ENCODE results near the gene ASTN2.

Gene ASTN2

DNA sequence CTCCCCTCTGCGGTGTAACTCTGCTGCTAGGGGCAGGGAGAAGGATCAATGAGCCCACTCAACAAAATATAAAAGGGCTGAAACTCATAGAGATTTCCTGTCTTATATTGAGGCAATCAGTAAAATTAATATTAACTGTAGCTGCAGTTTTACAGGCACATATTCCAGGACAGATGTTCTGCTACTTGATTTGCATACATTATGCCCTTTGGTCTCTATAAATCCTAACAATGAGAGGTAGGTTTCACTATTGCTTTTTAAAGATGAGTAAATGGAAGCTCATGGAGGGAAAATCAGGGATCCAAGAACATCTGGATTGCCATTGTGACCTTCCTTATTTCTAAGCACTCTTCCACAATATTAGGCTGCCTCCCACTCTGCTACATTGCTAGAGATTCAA lies 751.3 kb downstream of the ASTN2 start:
- Histone ChIP-seq H3K4me1 (ENCODE audit: insufficient read depth, low read length) (no peaks in the 10 kb centered on the region), H3K27me3 (ENCODE audit: insufficient read depth, low read length) (no peaks in the 10 kb centered on the region), H3K4me3 (ENCODE audit: low read length) (no peak overlapping the region), H3K36me3 (ENCODE audit: insufficient read depth, low read length) (no peaks in the 10 kb centered on the region), H3K9me3 (ENCODE audit: low read length) (no peaks in the 10 kb centered on the region), H2AFZ (ENCODE audit: low read depth, low read length) (no peak overlapping the region)

DNA sequence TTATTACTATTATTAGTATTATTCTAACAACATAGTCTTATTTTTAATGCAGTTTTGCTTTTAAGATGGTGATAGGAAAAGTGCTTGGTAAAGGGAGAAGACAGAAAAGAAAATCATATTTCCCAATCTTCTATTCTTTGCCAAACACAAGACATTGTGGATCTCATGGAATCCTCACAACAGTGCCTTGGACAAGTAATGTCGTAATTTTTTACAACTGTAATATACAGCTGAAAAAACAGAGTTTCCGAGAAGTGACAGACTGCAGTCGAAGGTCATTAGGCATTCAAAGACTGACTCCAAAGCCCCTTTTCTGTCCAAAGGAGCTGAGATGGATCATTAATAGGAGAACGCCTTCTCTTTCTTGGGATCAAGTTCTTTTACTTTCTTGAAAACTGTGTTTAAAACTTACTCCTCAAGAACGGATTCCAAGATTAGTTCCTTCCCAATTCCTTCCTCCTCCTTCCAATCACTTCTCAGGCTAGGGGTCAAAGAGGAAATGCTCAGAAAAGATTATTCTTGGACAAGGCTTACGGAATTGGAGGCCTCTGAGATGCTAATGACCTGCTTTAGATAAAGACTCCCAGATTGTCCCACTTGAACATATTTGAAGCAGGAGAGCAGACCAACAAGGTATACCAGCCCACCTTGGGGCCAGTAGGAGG lies 752.1 kb downstream of the ASTN2 start:
- Histone ChIP-seq H2AFZ (ENCODE audit: low read depth, low read length) (no peak overlapping the region), H3K36me3 (ENCODE audit: insufficient read depth, low read length) (no peaks in the 10 kb centered on the region), H3K9me3 (ENCODE audit: low read length) (no peaks in the 10 kb centered on the region), H3K27me3 (ENCODE audit: insufficient read depth, low read length) (no peaks in the 10 kb centered on the region), H3K4me3 (ENCODE audit: low read length) (no peak overlapping the region), H3K4me1 (ENCODE audit: insufficient read depth, low read length) (no peaks in the 10 kb centered on the region)

DNA sequence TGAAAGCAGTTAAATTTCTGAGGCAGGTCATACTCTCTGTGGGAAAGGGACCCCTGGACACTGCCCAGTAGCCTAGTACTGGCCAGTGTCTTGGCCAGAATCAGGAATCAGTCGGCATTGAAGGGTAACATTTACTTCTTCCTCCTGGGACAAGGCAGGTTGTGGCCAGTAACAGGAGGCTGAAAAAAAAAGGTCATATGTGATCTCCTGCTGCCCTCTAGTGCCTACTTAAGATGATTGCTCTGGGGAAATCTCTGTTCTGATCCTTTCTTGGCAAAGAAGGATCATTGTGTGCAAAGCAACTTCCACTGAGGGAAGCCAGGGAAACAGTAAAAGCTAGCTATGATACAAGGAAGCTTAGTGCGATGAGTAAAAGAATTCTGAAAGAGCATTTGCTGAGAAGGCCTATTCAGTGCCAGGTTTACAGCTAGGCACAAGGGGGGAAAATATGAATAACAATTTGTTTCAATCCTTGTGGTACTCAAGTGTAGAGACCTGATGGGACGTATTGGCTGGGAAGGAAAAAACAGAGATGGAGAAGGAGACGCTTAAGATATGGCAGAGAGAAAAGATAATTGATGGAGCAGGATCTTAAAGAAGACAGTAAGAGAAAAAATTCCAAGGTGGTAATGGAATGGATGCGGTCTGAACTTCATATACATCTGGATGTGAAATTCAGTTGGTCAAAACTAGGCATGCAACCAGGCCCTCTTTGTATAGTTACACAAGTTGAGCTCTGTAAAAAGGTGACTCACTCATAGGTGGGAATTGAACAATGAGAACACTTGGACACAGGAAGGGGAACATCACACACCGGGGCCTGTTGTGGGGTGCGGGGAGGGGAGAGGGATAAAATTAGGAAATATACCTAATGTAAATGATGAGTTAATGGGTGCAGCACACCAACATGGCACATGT lies 753.6 kb downstream of the ASTN2 start:
- Histone ChIP-seq H3K4me1 (ENCODE audit: insufficient read depth, low read length) (no peaks in the 10 kb centered on the region), H3K27me3 (ENCODE audit: insufficient read depth, low read length) (no peaks in the 10 kb centered on the region), H3K4me3 (ENCODE audit: low read length) (no peak overlapping the region), H2AFZ (ENCODE audit: low read depth, low read length) (no peak overlapping the region), H3K9me3 (ENCODE audit: low read length) (no peaks in the 10 kb centered on the region), H3K36me3 (ENCODE audit: insufficient read depth, low read length) (no peaks in the 10 kb centered on the region)

DNA sequence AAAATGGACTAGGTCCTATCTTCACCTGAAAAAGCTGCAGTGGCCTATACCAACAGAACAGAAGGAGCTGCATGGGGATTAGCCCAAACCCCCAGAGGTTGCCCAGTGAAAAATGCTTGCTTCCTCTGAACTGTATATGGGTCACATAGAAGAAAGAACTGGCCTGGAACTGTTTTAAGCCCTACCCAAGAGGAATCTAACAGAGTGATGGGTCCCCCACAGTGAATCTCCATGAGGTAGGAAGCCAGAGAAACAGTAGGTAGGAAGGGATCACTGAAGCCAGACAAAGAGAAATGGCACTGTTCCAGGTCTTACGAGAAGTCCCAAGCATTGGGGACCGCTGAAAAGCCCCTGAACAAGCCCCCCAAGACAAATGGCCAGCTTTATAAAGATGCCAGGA lies 756.6 kb downstream of the ASTN2 start:
- Histone ChIP-seq H3K4me1 (ENCODE audit: insufficient read depth, low read length) (no peaks in the 10 kb centered on the region), H3K4me3 (ENCODE audit: low read length) (no peak overlapping the region), H2AFZ (ENCODE audit: low read depth, low read length) (no peak overlapping the region), H3K9me3 (ENCODE audit: low read length) (no peaks in the 10 kb centered on the region), H3K36me3 (ENCODE audit: insufficient read depth, low read length) (no peaks in the 10 kb centered on the region), H3K27me3 (ENCODE audit: insufficient read depth, low read length) (no peaks in the 10 kb centered on the region)

GRCh38 chr9:116656977-116657376 lies 757.9 kb downstream of the ASTN2 start:
- no peaks in the 10 kb centered on the region for H3K9me3 ChIP-seq (ENCODE audit: low read length)
- H2AFZ ChIP-seq (ENCODE audit: low read depth, low read length), result no peak overlapping the region
- no peaks in the 10 kb centered on the region for H3K27me3 ChIP-seq (ENCODE audit: insufficient read depth, low read length)
- H3K4me1 ChIP-seq (ENCODE audit: insufficient read depth, low read length), result no peaks in the 10 kb centered on the region
- H3K36me3 ChIP-seq (ENCODE audit: insufficient read depth, low read length), result no peaks in the 10 kb centered on the region
- H3K4me3 ChIP-seq (ENCODE audit: low read length), result no peak overlapping the region

- H3K9me3 ChIP-seq (ENCODE audit: low read length), result no peaks in the 10 kb centered on the region
- no peak overlapping the region for H2AFZ ChIP-seq (ENCODE audit: low read depth, low read length)
- no peaks in the 10 kb centered on the region for H3K36me3 ChIP-seq (ENCODE audit: insufficient read depth, low read length)
- no peaks in the 10 kb centered on the region for H3K4me1 ChIP-seq (ENCODE audit: insufficient read depth, low read length)
- no peaks in the 10 kb centered on the region for H3K27me3 ChIP-seq (ENCODE audit: insufficient read depth, low read length)
- no peak overlapping the region for H3K4me3 ChIP-seq (ENCODE audit: low read length)
These were observed 758.3 kb downstream of the ASTN2 start for GRCh38 chr9:116656501-116656971.

- no peak overlapping the region for H2AFZ ChIP-seq (ENCODE audit: low read depth, low read length)
- no peaks in the 10 kb centered on the region for H3K27me3 ChIP-seq (ENCODE audit: insufficient read depth, low read length)
- H3K4me3 ChIP-seq (ENCODE audit: low read length), result no peak overlapping the region
- H3K4me1 ChIP-seq (ENCODE audit: insufficient read depth, low read length), result no peaks in the 10 kb centered on the region
- no peaks in the 10 kb centered on the region for H3K36me3 ChIP-seq (ENCODE audit: insufficient read depth, low read length)
- H3K9me3 ChIP-seq (ENCODE audit: low read length), result no peaks in the 10 kb centered on the region
These were observed 760.9 kb downstream of the ASTN2 start for GRCh38 chr9:116654059-116654355.

GRCh38 chr9:116653348-116654058 lies 761.4 kb downstream of the ASTN2 start:
- H3K4me3 ChIP-seq (ENCODE audit: low read length), result no peak overlapping the region
- H2AFZ ChIP-seq (ENCODE audit: low read depth, low read length), result no peak overlapping the region
- no peaks in the 10 kb centered on the region for H3K4me1 ChIP-seq (ENCODE audit: insufficient read depth, low read length)
- no peaks in the 10 kb centered on the region for H3K27me3 ChIP-seq (ENCODE audit: insufficient read depth, low read length)
- no peaks in the 10 kb centered on the region for H3K9me3 ChIP-seq (ENCODE audit: low read length)
- H3K36me3 ChIP-seq (ENCODE audit: insufficient read depth, low read length), result no peaks in the 10 kb centered on the region

DNA sequence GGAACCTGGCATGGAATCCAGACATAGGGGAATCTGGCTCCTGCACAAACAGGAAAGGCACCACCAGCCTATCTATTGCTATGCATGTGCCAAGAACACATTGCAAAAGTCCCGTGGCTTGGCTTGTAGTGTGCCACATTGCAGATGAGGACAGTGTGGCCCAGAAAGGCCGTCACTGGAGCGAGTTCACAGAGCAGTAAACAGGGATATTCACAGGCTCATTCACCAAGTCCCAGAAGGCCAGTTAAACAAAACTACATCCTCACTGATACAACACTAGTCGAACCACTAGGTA lies 767.4 kb downstream of the ASTN2 start:
- no peaks in the 10 kb centered on the region for H3K27me3 ChIP-seq (ENCODE audit: insufficient read depth, low read length)
- H3K4me3 ChIP-seq (ENCODE audit: low read length), result no peak overlapping the region
- no peak overlapping the region for H2AFZ ChIP-seq (ENCODE audit: low read depth, low read length)
- H3K4me1 ChIP-seq (ENCODE audit: insufficient read depth, low read length), result no peaks in the 10 kb centered on the region
- H3K9me3 ChIP-seq (ENCODE audit: low read length), result no peaks in the 10 kb centered on the region
- no peaks in the 10 kb centered on the region for H3K36me3 ChIP-seq (ENCODE audit: insufficient read depth, low read length)

DNA sequence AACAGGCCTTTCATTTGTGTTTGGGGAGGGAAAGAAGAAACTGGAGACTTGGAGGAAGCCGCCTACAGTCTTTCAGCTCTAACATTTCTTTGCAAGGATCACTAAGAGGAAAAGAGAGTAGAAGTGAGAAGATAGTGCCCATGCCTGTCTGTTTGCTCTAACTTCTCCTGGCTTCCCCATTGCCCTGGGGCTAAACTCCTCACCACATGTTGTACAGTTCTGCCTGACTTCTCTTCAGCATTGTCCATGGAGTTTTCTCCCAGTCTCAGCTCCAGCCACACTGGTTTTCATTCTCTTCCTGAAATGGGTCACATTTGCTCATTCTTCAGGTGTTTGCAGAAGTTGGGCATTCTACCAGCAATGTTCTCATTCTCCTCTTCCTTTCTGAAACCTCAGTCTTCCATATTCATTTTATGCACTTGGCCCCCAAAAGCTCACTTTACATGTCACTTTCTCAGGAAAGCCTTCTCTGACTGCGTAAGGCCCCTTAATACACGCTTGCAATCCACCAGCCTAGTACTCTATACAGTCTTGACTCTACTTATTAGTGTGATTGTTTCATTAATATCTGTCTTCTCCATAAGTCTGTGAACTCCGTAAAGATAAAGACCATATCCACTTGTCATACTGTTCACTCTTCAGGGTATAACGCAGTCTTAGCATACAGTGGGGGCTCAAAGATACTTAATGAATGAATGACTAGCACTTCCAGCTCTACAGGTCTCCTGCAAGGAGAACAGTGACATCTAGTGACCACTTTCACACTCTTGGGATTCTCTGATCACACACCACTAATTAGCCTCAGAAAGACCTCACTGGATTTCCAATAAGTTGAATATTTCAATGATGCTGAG lies 768.0 kb downstream of the ASTN2 start:
- no peaks in the 10 kb centered on the region for H3K9me3 ChIP-seq (ENCODE audit: low read length)
- H2AFZ ChIP-seq (ENCODE audit: low read depth, low read length), result no peak overlapping the region
- H3K36me3 ChIP-seq (ENCODE audit: insufficient read depth, low read length), result no peaks in the 10 kb centered on the region
- no peaks in the 10 kb centered on the region for H3K4me1 ChIP-seq (ENCODE audit: insufficient read depth, low read length)
- H3K27me3 ChIP-seq (ENCODE audit: insufficient read depth, low read length), result no peaks in the 10 kb centered on the region
- H3K4me3 ChIP-seq (ENCODE audit: low read length), result no peak overlapping the region

DNA sequence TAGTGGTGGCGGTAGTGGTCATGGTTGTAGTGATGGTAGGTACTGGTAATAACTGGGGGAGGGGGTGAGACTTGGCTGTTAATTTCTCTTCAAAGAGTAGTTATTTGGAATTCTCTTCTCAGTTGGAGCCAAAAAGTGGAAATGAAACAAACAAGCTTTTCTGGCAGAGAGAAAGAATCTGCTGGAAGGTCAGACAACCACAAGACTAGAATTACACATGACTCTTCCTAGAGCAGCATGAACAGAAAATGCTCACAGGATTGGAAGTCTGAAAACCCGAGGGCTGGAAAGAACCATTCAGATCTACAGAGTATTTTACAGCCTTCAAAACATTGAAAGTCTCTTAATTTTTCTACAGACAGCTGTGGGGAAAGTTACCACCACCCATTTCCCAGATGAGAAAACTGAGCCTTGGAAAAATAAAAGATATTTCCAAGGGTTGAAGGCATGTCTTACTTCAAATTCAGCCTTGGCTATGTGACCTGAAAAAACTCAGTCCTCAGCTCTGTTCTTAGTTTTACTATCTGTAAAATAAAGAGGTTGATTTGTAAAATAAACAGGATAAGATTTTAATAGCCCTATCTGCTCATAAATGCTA lies 770.7 kb downstream of the ASTN2 start:
- no peaks in the 10 kb centered on the region for H3K9me3 ChIP-seq (ENCODE audit: low read length)
- H3K36me3 ChIP-seq (ENCODE audit: insufficient read depth, low read length), result no peaks in the 10 kb centered on the region
- no peak overlapping the region for H3K4me3 ChIP-seq (ENCODE audit: low read length)
- no peaks in the 10 kb centered on the region for H3K27me3 ChIP-seq (ENCODE audit: insufficient read depth, low read length)
- H2AFZ ChIP-seq (ENCODE audit: low read depth, low read length), result no peak overlapping the region
- no peaks in the 10 kb centered on the region for H3K4me1 ChIP-seq (ENCODE audit: insufficient read depth, low read length)

- H2AFZ ChIP-seq (ENCODE audit: low read depth, low read length), result no peak overlapping the region
- no peaks in the 10 kb centered on the region for H3K4me1 ChIP-seq (ENCODE audit: insufficient read depth, low read length)
- H3K9me3 ChIP-seq (ENCODE audit: low read length), result no peaks in the 10 kb centered on the region
- H3K4me3 ChIP-seq (ENCODE audit: low read length), result no peak overlapping the region
- no peaks in the 10 kb centered on the region for H3K27me3 ChIP-seq (ENCODE audit: insufficient read depth, low read length)
- no peaks in the 10 kb centered on the region for H3K36me3 ChIP-seq (ENCODE audit: insufficient read depth, low read length)
These were observed 771.2 kb downstream of the ASTN2 start for GRCh38 chr9:116643691-116644090.
